Upper lobe of right lung (tissue), 1 donor: ENCODE results near the gene SPIRE1. TPM values are rescaled to one million over a fixed set of nuclear protein-coding genes. Genes with fewer than 3 reads are reported as not detected.
"Not testable (repeated sequence)": the region's sequence is repeated elsewhere in the genome, so short reads cannot be mapped to it uniquely, and the experiment has no call there.

Experiments used
- ATAC-seq: fragments of 200-7000 bp; cut with Tn5 transposase; one replicate; pipeline ENCODE4 v1.9.1; 2020; ENCODE audit warnings: mild to moderate bottlenecking, moderate library complexity
- DNase-seq: peaks from one replicate; pipeline ENCODE4 v3.0.0-alpha.2; 2020
- H3K27ac ChIP-seq: fragments of 200-600 bp; one replicate; pipeline ENCODE4 v1.8.0; 2022
- H3K27me3 ChIP-seq: fragments of 200-600 bp; one replicate; pipeline ENCODE4 v1.8.0; 2022; ENCODE audit warnings: mild to moderate bottlenecking
- H3K36me3 ChIP-seq: fragments of 200-600 bp; one replicate; pipeline ENCODE4 v1.8.0; 2022
- H3K4me1 ChIP-seq: fragments of 200-600 bp; one replicate; pipeline ENCODE4 v1.8.0; 2022
- H3K4me3 ChIP-seq: fragments of 200-600 bp; one replicate; pipeline ENCODE4 v1.8.0; 2022; ENCODE audit warnings: mild to moderate bottlenecking
- H3K9me3 ChIP-seq: fragments of 200-600 bp; one replicate; pipeline ENCODE4 v1.8.0; 2022
- CTCF ChIP-seq: fragments of 200-600 bp; IDR thresholded peaks from one replicate; pipeline ENCODE4 v1.8.0; 2022; ENCODE audit warnings: antibody characterized with exemption
- intact Hi-C: fragments of 100-400 bp; cut with DNase I; formaldehyde crosslinking; loops from one replicate; pipeline ENCODE4 v1.11.0; 2022
- total RNA-seq: library from RNA; stranded (reverse); fragmentation: NEBNext Ultra II Directional; extraction: Animal tissue kit (Norgen Biotek cat#: 25700); gene quantifications from one replicate; pipeline ENCODE4 v1.2.1, GENCODE V29; 2021
- donor health status: DM: no; HTN: yes; CAD: no; lungs with severe emphysema.

The SPIRE1 gene
- total RNA-seq, 1 donor from 2014 or later: 48.2 TPM

- no peaks in the 10 kb centered on the region for H3K4me1 ChIP-seq
- ATAC-seq: no peak
- intact Hi-C loops: no loop called here
These were observed 88.1 kb downstream of the SPIRE1 start for GRCh38 chr18:12569791-12570190.

DNA sequence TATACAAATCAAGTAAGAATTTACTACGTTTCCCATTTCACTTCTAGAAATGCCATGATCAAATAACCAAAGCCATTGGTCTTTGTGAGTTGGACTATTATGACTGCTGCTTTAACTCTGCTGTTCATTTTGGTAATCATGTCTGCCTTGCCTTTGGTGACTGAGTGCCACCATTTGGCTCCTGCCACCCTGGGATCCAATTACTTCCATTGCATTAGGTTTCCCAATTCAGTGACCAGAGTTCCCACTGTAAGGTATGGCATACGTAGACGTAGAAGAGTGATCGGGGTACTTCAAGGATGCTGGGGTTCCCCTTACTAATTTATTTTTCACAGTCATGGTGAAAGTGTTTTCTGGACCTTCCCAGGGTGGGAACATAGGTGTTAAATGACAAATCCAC lies 90.1 kb downstream of the SPIRE1 start:
- H3K27me3 ChIP-seq: no peaks in the 10 kb centered on the region
- H3K9me3 ChIP-seq: no peaks in the 10 kb centered on the region
- no peaks in the 10 kb centered on the region for H3K36me3 ChIP-seq
- H3K4me1 ChIP-seq: no peaks in the 10 kb centered on the region
- ATAC-seq (no peak), DNase-seq (no peak)
- H3K27ac ChIP-seq: no peak overlapping the region
- TF ChIP-seq CTCF: no peak
- no peak overlapping the region for H3K4me3 ChIP-seq
- intact Hi-C loops: no loop called here

More at GRCh38 chr18:12569791-12570190, 88.1 kb downstream of the SPIRE1 start:
- Histone ChIP-seq H3K27ac (no peak overlapping the region), H3K27me3 (no peaks in the 10 kb centered on the region), H3K9me3 (no peaks in the 10 kb centered on the region), H3K36me3 (no peaks in the 10 kb centered on the region), H3K4me3 (no peak overlapping the region)
- TF ChIP-seq CTCF: no peak
- no peak for DNase-seq

- no peak for TF ChIP-seq CTCF
- H3K27ac ChIP-seq: no peak overlapping the region
- DNase-seq: no peak
- intact Hi-C loops: no loop called here
- H3K4me1 ChIP-seq: no peaks in the 10 kb centered on the region
- no peaks in the 10 kb centered on the region for H3K27me3 ChIP-seq
- no peaks in the 10 kb centered on the region for H3K9me3 ChIP-seq
- H3K36me3 ChIP-seq: no peaks in the 10 kb centered on the region
- ATAC-seq: no peak
- no peak overlapping the region for H3K4me3 ChIP-seq
These were observed 93.0 kb downstream of the SPIRE1 start for GRCh38 chr18:12564861-12565260.

- Histone ChIP-seq H3K4me1 (no peaks in the 10 kb centered on the region), H3K4me3 (no peak overlapping the region), H3K27ac (no peak overlapping the region), H3K36me3 (no peaks in the 10 kb centered on the region), H3K9me3 (no peaks in the 10 kb centered on the region), H3K27me3 (no peaks in the 10 kb centered on the region)
- ATAC-seq: no peak
- TF ChIP-seq CTCF: no peak
- no peak for DNase-seq
- intact Hi-C loops: no loop called here
These were observed 93.5 kb downstream of the SPIRE1 start for GRCh38 chr18:12564378-12564777.

GRCh38 chr18:12560600-12560999 lies 97.3 kb downstream of the SPIRE1 start:
- H3K4me1 ChIP-seq, ATAC-seq, H3K9me3 ChIP-seq, H3K4me3 ChIP-seq, H3K27ac ChIP-seq, DNase-seq, intact Hi-C loops, H3K36me3 ChIP-seq, H3K27me3 ChIP-seq: not testable (repeated sequence)

DNA sequence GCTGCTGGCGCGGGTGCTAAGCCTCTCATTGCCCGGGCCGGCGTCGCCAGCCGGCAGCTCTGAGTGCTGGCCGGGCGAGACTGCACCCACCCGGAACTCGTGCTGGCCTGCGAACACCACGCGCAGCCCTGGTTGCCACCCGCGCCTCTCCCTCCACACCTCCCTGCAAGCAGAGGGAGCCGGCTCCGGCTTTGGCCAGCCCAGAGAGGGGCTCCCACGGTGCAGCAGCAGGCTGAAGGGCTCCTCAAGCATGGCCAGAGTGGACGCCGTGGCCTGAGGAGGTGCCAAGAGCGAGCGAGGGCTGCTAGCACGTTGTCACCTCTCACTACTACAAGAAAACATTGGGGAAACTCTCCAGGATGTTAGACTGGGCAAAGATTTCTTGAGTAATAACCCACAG lies 98.6 kb downstream of the SPIRE1 start:
- no peak for DNase-seq
- Histone ChIP-seq H3K27ac (no peak overlapping the region), H3K4me1 (no peaks in the 10 kb centered on the region), H3K36me3 (no peaks in the 10 kb centered on the region), H3K4me3 (no peak overlapping the region), H3K9me3 (no peaks in the 10 kb centered on the region), H3K27me3 (no peaks in the 10 kb centered on the region)
- TF ChIP-seq CTCF: no peak
- intact Hi-C loops: no loop called here
- no peak for ATAC-seq
